A673 (cell line): ENCODE measurements around the gene CHCHD6.

Experiments
- CTCF ChIP-seq: fragments of 300-800, 200-600 bp; sonication (generic); conservative IDR thresholded peaks from 2 replicates; pipeline ENCODE4 v1.5.1; 2017; ENCODE audit warnings: low read depth, mild to moderate bottlenecking, antibody characterized with exemption, low read length, moderate library complexity, mixed read lengths
- EZH2 ChIP-seq: fragments of 200-600 bp; sonication (generic); IDR thresholded peaks from 2 replicates; pipeline ENCODE4 v1.6.1; 2017; ENCODE audit warnings: borderline replicate concordance, low read depth, mild to moderate bottlenecking, mixed read lengths, antibody characterized with exemption, low read length; ENCODE audit not compliant: poor library complexity, severe bottlenecking

- TF ChIP-seq CTCF (no peak), EZH2 (no peak)
Measured at GRCh38 chr3:126888186-126888760, 184.2 kb downstream of the CHCHD6 start.
